ENCODE measurements around the gene ZNF554.

The ZNF554 gene

DNA sequence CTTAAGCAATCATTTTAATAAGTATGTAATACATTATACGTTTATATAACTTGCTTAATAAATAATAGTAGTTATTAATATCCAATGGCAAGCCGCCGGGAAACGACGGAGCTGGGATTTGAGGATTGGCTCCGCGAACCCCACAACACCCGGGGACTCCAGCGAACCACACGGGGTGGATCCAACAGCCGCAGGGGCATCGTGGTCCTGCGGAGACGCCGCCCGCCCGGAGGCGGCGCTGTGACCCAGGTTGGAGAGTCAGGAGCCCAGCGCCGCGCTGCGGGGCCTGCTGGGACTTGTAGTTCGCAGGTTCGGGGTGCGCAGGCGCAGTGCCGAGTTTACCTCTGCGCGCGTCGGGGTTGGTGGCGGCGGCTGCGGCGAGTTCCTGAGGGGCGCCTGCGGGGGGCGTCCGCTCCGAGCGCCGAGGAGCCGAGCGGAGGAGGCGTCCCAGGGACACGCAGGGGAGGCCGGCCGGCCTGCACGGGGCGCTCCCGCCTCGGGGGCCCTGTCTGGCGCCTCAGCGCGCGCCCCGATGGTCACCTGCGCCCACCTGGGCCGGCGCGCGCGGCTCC lies at the start of gene ZNF554:
Gene ZNF554, plus strand, starts transcription at position 329 of the 572 bp plus-strand sequence. Its CDS starts 204 bp downstream, at position 533.
- ATAC-seq (peak; percentile 92), DNase-seq (peak; percentile 99)

DNA sequence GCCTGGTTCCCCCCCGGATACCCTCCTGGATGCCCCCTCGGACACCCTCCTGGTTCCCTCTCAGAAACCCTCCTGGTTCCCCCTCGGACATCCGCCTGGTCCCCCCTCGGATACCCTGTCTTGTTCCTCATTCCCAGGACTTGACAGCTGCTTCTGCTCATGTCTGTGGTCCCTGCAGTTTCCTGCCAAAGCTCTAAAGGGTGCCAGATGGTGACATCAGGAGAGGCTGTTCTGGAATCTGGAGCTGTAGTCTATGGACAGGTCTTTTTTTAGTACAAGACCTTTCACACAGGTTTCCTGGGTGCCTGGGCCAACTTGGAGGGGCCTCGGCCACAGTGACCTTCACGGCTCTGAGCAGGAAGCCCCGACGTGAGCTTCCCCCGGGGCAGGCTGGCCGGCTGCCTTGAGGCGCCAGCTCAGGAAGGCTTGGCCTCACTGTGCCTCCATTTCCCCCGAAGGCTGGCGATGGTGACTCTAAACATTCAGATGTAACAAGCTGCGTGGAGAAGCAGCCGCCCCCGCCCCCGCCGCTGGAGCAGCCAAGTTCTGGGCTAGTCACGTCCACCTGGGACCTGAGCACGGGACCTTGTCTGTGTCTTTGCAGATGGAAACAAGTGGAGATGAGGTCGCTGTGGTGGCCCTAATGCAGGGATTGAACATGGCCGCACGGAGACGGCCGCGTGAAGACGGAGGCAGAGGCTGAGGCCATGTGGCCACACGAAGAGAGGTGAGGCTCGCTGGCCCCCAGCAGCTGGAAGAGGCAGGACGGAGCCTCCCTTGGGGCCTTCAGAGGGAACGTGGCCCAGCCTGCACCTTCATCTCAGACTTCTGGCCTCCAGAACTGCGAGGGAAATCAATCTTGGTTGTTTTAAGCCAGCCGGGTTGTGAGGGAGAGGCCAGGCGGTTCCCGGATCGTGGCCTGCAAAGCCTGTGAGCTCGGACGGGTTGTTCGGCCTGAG lies 49.3 kb upstream of the ZNF554 start:
- DNase-seq, result no peak
- ATAC-seq, result no peak

DNA sequence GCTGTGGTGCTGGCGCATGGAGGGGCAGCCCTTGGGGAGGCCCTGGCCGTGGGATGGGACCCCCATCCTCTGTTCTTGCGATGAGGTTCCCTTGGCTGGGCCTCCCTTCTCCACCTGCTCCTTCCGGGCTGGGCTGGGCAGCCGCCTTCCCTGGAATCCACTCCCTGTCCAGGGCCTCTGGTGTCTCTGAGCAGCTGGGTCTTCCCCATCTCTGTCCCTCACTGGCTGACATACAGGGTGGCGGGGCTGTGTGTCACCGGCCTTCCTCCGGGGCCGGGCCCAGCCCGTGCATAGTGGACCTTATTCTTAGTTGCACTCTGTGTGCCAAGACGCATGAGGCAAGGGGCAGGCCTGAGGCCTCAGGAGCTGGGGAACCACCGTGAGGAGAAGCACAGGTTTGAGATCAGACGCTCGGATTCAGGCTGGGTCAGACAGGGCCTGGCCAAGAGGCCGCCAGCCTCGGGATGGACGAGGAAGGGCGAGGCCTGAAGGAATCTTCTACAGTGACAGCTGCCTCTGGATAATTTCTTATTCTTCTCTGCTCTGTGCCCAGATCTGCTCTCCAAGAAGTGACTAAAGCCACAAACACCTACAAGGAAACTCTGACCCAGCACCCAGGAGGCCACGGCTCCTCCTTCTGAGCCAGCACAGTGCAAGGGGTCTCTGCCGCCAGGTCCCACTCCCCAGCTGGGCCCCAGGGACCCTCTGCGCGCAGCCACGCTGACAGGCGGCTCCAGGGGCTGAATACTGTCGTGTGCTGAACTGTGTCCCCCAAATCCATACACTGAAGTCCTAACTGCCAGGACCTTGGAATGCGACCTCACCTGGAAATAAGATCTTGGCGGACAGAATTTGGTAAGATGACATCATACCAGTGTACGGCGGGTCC lies 47.6 kb upstream of the ZNF554 start:
- DNase-seq, result no peak
- no peak for ATAC-seq

DNA sequence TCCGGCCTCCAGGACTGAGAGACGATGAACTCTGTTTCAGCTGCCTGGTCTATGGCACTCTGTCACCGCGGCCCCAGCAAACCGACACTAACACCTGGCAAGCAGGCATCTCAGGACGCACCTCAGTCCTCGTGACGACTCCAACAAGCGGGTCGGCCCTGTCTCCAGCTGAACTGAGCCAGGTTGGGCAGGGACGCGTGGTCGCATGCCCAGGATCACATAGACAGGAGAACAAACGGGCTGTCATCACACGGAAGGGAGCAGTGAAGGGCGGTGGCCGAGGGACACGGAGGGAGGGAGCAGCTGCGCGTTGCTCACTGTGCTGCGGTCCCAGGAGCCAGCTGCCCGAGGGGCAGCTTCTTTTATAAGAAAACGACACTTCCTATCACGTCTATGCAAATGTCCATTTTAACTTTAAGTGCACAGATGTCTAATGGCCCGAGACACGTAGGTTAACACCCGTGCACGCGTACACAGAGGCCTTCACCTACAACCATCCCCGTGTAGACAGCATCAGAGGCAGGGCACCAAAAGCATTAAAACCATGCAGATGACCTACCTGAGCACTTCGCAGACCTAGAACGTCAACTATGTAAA lies 45.5 kb upstream of the ZNF554 start:
- DNase-seq (no peak), ATAC-seq (no peak)

DNA sequence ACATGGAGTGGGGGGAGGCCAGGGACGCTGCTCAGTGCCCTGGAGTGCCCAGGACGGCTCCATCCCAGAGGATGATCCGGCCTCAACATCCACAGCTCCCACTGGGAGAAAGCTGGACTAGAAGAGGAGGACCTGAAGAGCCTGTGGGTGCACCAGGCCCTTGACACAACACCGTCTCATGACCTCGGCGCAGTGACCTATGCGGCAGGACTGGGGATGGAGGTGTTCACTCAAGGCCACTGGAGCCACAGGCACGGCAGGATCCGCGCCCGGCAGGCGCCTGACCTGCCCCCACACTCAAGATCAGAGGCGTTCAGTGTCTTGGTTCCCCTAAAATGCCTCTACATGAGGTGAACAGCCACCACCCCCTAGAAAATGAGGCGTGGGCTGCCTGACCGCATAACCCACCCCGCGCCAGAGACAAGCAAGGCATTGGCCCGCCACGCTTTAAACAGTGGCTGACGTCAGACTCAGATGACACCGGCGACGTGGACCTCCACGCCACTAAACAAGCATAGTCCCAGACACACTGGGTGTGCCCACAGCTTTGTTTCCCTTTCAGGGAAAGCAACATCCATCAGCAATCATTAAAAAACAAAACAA lies 44.6 kb upstream of the ZNF554 start:
- DNase-seq (no peak), ATAC-seq (no peak)

DNA sequence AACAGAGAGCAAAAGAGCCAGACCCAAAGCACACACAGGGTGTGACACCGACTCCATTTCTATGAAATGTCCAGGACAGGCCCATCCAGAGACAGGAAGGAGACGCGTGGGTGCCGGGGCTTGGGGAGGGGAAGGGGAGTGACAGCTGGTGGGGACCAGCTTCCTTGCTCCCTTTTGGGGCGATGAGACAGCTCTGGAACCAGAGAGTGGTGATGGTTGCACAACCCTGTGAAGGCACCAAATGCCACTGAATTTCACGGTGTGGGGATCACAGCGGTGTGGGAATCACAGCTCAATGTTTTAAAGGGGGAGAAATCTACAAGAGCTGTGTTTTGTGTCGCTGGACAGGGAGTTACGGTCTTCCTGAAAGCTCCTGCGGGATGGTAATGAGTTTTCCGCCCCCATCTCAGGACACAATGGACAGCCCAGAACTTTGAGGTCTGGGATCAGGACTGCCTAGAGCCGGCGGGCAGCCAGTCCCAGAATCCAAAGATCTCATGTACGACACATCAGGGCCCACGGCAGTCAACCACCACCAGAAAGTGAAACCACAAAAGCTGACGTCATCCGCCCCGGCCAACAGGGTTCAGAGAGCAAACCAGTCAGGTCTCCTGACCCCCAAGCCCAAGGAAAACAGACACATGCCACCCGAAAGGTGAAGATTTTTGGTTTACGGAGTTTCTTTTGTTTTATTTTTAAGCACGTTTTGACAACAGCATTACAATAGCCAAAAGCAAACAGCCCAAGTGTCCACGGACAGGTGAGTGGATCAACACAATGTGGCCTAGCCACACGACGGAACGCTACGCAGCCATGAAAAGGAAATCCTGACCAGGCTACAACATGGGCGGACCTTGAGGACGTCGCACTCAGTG lies 43.9 kb upstream of the ZNF554 start:
- peak; percentile 82 for DNase-seq
- peak; percentile 71 for ATAC-seq

DNA sequence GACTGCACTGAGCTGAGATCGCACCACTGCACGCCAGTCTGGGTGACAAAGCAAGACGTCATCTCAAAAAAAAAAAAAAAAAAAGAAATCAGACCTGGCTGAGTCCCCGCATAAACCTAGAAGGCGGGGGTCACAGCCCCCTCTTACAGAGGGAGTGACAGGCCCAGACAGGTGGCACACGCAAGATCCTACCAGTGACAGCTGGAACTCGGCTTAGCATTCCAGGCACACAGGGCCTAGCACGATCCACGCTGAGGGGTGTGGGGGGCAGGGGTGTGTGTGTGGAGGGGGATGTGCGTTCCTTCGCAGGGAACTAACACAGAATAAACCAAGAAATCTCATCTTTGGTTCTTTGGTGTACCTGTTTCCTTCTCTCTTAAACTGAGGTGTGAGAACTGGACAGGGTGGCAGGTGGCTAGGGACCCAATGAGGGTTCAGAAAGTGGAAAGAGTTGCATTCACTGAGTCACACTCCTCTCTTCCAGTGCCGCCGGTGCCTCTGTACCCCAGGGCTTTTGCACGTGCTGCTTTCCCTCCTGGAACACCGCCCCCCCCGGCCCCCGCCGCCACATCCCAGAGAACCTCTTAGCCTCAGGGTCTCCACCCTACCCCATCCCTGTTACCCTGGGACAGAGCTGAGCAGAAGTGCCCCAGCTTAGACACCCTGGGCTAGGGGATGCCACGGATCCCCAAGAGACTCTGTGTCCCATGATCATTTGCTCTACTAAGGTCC lies 41.5 kb upstream of the ZNF554 start:
- DNase-seq (no peak), ATAC-seq (no peak)

DNA sequence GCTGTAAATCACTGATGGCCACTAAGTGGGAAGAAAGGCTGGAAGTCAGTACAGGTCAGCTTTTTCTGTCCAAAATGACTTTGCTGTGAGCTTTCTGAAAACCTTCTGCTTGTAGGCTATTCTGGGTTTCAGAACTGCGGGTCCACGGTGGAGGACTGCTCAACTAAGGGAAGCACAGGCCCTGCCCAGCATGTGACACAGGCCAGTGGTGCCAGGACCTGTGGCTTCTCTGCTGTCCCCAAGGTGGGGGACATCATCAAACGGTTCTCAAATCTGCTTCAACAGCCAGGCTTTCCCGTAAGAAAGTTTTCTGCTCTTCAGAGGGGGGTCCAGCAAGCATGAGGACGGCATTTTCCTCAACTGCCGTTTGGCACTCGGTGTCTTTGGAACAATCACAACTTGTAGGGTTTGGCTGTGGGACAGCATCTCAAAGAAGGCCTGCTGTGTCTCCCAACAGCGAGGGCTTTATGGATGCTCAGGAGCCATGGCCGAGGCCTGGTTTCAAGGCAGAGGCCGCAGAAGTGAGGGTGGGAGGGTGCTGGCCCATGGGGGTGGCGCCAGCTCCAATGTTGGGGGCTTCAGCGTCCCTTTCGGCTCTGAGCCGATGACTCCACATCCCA lies 40.4 kb upstream of the ZNF554 start:
- DNase-seq (no peak), ATAC-seq (no peak)

DNA sequence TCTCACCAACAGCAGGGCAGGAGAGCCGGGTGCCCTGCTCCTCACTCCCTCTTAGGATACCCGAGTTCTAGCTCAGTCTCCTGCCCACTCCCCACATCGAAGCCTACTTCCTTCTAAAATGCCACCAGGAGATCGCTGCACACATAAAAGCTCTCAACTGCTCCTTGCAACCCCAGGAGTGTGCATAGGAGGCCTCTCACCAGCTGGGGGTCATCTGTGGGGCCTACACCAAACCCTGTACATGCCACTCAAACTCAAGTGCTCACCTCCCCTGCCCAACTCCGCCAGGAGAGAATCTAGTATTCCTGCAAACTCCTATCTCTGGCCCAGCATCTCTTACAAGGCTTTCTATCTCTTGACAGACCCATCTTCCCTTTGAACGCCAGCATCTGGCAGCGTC lies 39.4 kb upstream of the ZNF554 start:
- no peak for ATAC-seq

DNA sequence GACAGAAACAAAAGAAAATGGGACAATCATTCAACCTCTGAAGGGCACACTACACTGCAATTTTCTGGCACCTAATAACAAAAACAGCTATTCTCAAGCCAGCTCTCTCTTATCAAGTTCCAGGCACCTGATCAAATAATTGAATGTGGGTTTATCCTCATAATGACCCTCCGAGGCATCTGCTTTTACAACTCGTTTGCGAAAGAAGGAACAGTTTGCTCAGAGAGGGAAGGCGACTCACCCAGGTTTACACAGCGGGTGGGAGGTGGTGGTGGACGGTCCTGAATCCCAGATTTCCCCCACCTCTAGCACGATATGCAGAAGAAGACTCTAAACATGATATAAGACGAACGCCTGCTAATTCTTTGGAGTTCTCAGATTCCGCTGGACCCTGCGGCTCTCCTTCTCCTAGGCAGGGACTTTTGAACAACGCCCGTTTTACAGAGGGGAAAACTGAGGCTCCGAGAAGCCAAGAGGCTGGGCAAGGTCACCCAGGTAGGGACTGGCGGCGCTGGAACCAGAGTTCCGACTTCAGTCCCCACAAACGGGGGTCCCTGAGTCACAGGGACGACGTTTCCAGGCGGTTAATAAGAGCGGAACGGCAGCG lies 37.2 kb upstream of the ZNF554 start:
- DNase-seq, result peak; percentile 13
- no peak for ATAC-seq

More for the DNA sequence above, 39.4 kb upstream of the ZNF554 start:
- no peak for DNase-seq

DNA sequence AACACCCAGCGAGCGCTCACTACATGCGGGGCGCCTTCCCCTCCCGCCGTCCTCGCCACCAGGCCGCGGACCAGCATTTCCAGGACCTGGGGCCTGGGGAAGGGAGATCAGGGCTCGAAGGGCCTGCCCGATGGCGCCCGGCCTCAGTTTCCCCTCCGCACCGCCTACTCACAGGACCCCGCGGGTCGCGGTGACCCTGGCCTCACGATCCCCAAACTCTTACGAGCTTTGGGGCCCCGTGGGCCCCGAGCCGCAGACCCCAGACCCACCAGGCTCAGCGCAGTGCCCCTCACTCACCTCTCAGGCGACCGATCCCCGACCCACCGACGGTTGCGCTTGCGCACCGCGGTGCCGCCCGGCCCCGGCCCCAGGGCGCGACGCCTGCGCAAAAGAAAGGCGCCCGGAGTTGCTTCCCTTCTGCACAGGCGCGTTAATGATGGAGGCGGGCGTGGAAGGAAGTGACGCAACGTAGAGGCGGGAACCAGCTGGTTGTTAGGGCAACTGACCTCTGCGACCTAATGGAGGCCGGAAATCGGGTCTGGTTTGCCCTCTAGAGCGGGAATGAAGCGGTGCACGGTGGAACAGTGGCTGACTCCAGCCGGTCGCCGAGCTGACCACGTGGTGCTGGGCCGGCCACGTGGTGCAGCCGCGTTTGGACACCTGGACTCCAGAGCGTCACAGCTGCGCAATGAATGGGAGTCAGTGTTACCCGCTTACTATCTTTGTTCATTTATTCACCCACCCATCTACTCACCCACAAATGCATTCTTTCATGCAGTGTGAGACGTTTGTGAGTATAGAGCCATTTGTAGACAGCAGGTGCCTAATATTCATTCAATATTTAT lies 36.5 kb upstream of the ZNF554 start, which contains the start of gene SGTA:
Gene SGTA, minus strand, starts transcription at position 338 of the 845 bp plus-strand sequence. CDS start 14,205 bp downstream, outside the sequence.
- peak; percentile 83 for ATAC-seq
- peak; percentile 97 for DNase-seq

DNA sequence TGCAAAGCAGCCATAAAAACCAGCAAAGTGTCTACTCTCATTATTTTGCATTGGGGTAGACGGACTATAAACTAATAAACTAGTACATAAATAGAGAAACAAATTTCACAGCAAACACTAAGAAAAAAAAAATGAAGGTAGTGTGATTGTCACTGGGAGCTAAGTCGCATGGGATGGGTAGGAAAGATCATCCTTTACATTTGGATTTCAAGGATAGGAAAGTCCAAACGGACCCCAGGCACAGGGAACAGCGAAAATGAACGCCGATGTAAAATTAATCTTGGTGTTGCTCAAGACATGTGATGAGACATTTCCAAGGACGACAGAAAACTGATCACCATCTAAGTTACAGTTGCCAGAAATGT lies 35.9 kb upstream of the ZNF554 start:
- no peak for DNase-seq
- no peak for ATAC-seq

DNA sequence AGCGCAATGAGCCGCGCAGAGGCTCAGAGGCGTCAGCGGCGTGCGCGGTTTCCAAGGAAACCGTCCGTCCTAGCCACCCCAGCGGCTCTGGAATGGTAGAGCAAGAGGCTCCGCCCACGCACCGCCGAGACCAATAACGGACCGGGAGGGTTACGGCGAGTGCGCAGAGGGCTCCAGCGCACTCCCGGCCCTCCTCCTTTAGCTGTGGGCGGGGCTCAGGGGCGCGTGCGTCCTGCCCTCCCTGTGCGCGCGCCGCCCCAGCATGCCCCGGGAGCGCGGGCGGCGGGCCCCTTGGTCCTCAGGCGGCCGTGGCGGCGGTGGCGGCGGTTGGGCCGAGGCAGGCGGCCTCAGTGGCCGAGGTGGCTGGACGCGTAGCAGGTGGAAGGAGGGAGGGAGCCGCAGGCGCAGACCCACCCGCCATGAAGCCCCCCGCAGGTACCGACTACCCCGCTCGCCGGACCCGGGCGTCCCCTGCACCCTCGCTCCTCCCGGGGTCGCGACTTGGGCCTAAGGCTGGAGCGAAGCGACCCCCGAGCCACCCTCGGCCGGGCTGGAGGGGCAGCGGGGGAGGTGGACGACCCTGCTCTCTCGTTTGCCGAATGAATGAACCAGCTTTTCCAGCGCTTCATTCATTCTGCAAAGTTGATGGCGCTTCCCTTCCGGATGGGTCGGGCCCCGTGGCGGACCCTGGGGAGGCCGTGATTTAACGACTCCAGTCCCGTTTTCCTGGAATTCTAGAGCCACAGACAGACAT lies 34.2 kb upstream of the ZNF554 start, which contains the start of gene THOP1:
Gene THOP1, plus strand, starts transcription at position 260 of the 754 bp plus-strand sequence. Its CDS starts 160 bp downstream, at position 420.
- ATAC-seq (peak; percentile 83), DNase-seq (peak; percentile 100)

DNA sequence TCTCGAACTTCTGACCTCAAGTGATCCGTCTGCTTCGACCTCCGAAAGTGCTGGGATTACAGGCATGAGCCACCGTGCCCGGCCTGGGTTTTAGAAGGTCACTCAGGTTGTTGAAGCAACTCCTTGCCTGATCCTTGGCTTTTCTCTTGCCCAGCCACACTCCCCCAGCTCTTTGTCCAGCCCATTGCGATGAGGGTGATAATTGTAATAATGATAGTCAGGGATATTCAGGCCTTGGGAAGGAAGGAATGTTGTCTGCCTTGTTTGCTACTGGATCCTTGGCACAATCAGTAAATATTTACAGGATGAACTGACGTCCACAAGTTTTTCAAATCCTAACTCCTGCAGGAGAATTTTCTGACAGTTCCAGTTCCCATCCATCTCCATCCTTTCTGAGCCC lies 32.6 kb upstream of the ZNF554 start:
- DNase-seq, result no peak
- ATAC-seq, result no peak

DNA sequence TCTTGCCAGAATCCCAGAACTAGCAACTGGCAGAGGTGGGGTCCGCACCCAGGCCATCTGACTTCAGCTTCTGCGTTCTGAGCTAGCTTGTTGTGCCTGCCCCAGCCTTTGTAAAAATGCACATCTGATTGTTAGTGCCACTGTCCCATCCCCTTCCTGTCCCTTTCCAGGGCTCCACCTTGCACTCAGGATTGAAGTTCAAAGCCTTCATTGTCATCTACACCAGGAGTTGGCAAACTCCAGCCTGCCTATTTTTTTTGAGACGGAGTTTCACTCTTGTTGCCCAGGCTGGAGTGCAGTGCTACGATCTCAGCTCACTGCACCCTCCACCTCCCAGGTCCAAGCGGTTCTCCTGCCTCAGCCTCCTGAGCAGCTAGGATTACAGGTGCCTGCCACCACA lies 31.4 kb upstream of the ZNF554 start:
- DNase-seq (no peak), ATAC-seq (no peak)

DNA sequence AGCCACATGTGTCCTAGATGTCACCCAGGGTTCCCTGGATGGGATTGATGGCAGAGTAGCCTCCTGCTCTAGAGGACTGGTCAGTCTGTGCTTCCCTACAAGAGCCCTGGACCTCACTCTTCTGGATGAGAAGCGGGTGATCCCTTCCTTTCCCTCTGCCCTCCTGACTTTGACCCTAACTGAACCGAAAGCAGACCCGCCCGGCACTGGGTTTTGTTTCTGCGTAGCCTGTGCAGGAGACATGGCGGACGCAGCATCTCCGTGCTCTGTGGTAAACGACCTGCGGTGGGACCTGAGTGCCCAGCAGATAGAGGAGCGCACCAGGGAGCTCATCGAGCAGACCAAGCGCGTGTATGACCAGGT lies 29.5 kb upstream of the ZNF554 start:
- DNase-seq, result no peak
- ATAC-seq, result no peak
